ENCODE measurements around the gene DDA1. TPM values are rescaled to one million over a fixed set of nuclear protein-coding genes. Genes with fewer than 3 reads are reported as not detected.

Gene DDA1
- polyA plus RNA-seq, 1 experiment = 38.7 TPM

DNA sequence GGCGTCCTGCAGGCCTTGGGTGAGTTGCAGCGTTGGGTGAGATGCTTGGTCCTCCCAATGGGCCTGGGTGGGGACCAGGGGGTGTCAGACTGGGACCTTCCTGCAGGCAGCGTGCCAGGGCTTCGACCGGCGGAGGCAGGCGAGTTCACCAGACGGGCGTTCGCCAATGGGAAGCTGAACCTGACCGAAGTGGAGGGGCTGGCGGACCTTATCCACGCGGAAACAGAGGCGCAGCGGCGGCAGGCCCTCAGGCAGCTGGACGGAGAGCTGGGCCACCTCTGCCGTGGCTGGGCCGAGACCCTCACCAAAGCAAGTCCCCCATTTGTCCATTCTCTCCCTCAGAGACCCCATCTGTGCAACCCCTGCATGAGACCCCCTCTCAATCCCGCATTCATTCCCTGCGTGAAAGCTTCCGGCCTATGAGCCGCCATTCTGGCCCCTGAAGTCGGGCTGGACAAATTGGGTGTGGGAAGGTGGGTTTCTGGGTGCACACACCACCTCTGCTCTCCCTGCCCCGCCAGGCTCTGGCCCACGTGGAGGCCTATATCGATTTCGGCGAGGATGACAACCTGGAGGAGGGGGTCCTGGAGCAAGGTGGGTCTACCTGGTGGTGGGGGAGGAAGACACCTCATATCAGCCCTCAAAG lies 29.2 kb downstream of the DDA1 start:
- POLR2A ChIA-PET = no interaction called here
- Histone ChIP-seq H3K4me3 (ENCODE audit: low read depth, low read length) (peak overlapping the region; percentile 93), H3K27ac (ENCODE audit: low read depth, low read length) (no peak overlapping the region), H3K27me3 (ENCODE audit: control insufficient read depth, insufficient read depth, low read length) (no peaks in the 10 kb centered on the region), H3K9me3 (ENCODE audit: control insufficient read depth, insufficient read depth, low read length) (no peaks in the 10 kb centered on the region)
- no peak for TF ChIP-seq CTCF (IDR thresholded peaks at IDR 0.05; ENCODE audit: low read depth, low read length)
- no peak for DNase-seq (ENCODE audit: low read depth, low spot score)
- CTCF ChIA-PET = no interaction called here

GRCh38 chr19:17339088-17339741 lies 29.9 kb downstream of the DDA1 start:
- Histone ChIP-seq H3K27me3 (ENCODE audit: control insufficient read depth, insufficient read depth, low read length) (no peaks in the 10 kb centered on the region), H3K9me3 (ENCODE audit: control insufficient read depth, insufficient read depth, low read length) (no peaks in the 10 kb centered on the region), H3K4me3 (ENCODE audit: low read depth, low read length) (no peak overlapping the region), H3K27ac (ENCODE audit: low read depth, low read length) (no peak overlapping the region)
- no peak for DNase-seq (ENCODE audit: low read depth, low spot score)
- TF ChIP-seq CTCF (IDR thresholded peaks at IDR 0.05; ENCODE audit: low read depth, low read length) = no peak
- ChIA-PET CTCF (no interaction called here), POLR2A (interaction anchor here (0.7 kb wide), 1 partner anchor 15 kb away, joined by 3 read pairs; no protein-coding TSS in a partner anchor)

GRCh38 chr19:17340302-17340870 lies 31.0 kb downstream of the DDA1 start:
- no peak overlapping the region for H3K27ac ChIP-seq (ENCODE audit: low read depth, low read length)
- H3K27me3 ChIP-seq (ENCODE audit: control insufficient read depth, insufficient read depth, low read length) = no peaks in the 10 kb centered on the region
- no peak overlapping the region for H3K4me3 ChIP-seq (ENCODE audit: low read depth, low read length)
- no peak for TF ChIP-seq CTCF (IDR thresholded peaks at IDR 0.05; ENCODE audit: low read depth, low read length)
- H3K9me3 ChIP-seq (ENCODE audit: control insufficient read depth, insufficient read depth, low read length) = no peaks in the 10 kb centered on the region
- ChIA-PET POLR2A (no interaction called here), CTCF (interaction anchor here (0.9 kb wide), 1 partner anchor 50 kb away, joined by 3 read pairs; no protein-coding TSS in a partner anchor)
- no peak for DNase-seq (ENCODE audit: low read depth, low spot score)

- H3K27ac ChIP-seq (ENCODE audit: low read depth, low read length) = no peak overlapping the region
- no peak overlapping the region for H3K4me3 ChIP-seq (ENCODE audit: low read depth, low read length)
- POLR2A ChIA-PET = no interaction called here
- CTCF ChIA-PET = interaction anchor here (0.9 kb wide), 1 partner anchor 49 kb away, joined by 3 read pairs; no protein-coding TSS in a partner anchor
- DNase-seq (ENCODE audit: low read depth, low spot score) = no peak
- H3K9me3 ChIP-seq (ENCODE audit: control insufficient read depth, insufficient read depth, low read length) = no peaks in the 10 kb centered on the region
- no peak for TF ChIP-seq CTCF (IDR thresholded peaks at IDR 0.05; ENCODE audit: low read depth, low read length)
- no peaks in the 10 kb centered on the region for H3K27me3 ChIP-seq (ENCODE audit: control insufficient read depth, insufficient read depth, low read length)
Measured at GRCh38 chr19:17340871-17341357, 31.6 kb downstream of the DDA1 start.

- ChIA-PET POLR2A (no interaction called here), CTCF (no interaction called here)
- no peaks in the 10 kb centered on the region for H3K9me3 ChIP-seq (ENCODE audit: control insufficient read depth, insufficient read depth, low read length)
- no peak for TF ChIP-seq CTCF (IDR thresholded peaks at IDR 0.05; ENCODE audit: low read depth, low read length)
- no peaks in the 10 kb centered on the region for H3K27me3 ChIP-seq (ENCODE audit: control insufficient read depth, insufficient read depth, low read length)
- DNase-seq (ENCODE audit: low read depth, low spot score) = no peak
- H3K27ac ChIP-seq (ENCODE audit: low read depth, low read length) = no peak overlapping the region
- no peak overlapping the region for H3K4me3 ChIP-seq (ENCODE audit: low read depth, low read length)
Measured at GRCh38 chr19:17341386-17341785, 32.0 kb downstream of the DDA1 start.
